Body of pancreas (tissue), 4 donors: ENCODE data around the gene MBP. TPM values are rescaled to one million over a fixed set of nuclear protein-coding genes. Genes with fewer than 3 reads are reported as not detected.

Experiments
- ATAC-seq: fragments of 150-250 bp; one replicate; pipeline ENCODE4 v1.9.1; 2016
- DNase-seq, 4 donors: peaks; one replicate each; pipeline ENCODE4 v3.0.0-alpha.2; 2019
- H3K27ac ChIP-seq, 4 donors: fragments of 200-600 bp; sonication (generic); 1 replicate in 3 of 4; 2 replicates in 1 of 4; pipeline versions ENCODE4 v1.5.1 to v1.6.1; 2016 to 2019; ENCODE audit warnings: mild to moderate bottlenecking in 1 of 4, mixed read lengths in 1 of 4, moderate library complexity in 1 of 4
- H3K27me3 ChIP-seq, 2 donors: fragments of 200-600 bp; sonication (generic); one replicate each; pipeline ENCODE4 v1.6.0; 2016; ENCODE audit warnings: mild to moderate bottlenecking in 1 of 2
- H3K36me3 ChIP-seq, 2 donors: fragments of 200-600 bp; sonication (generic); replicated peaks in 1 of 2; 2 replicates each; pipeline ENCODE4 v1.5.1; 2016; ENCODE audit warnings: low read depth in 2 of 2; ENCODE audit not compliant: insufficient read depth in 1 of 2
- H3K4me1 ChIP-seq: fragments of 200-600 bp; sonication (generic); one replicate; pipeline ENCODE4 v1.6.0; 2016
- H3K4me3 ChIP-seq, 2 donors: fragments of 200-600 bp; sonication (generic); 1 replicate in 1 of 2; 2 replicates in 1 of 2; pipeline ENCODE4 v1.5.1; 2016 to 2019
- H3K9me3 ChIP-seq, 3 donors: fragments of 200-600 bp; sonication (generic); 1 replicate in 2 of 3; 2 replicates in 1 of 3; pipeline ENCODE4 v1.5.1; 2016
- CTCF ChIP-seq, 7 experiments: fragments of 450-650 bp in 4 of 7; fragments of 200-600 bp in 3 of 7; sonication (generic) in 3 of 7; IDR thresholded peaks; one replicate each; pipeline ENCODE4 v1.5.1; 2016 to 2019; ENCODE audit warnings: antibody characterized with exemption in 7 of 7
- POLR2A ChIP-seq, 3 donors: fragments of 450-650 bp; IDR thresholded peaks; one replicate each; pipeline ENCODE4 v1.6.1; 2016; ENCODE audit warnings: antibody characterized with exemption in 3 of 3, mild to moderate bottlenecking in 2 of 3
- WGBS, 2 donors: methylation state at CpG; one replicate each; pipeline ENCODE4 v1.1.5; 2017; 5-methylcytosine and 5-hydroxymethylcytosine counted together
- intact Hi-C: fragments of 100-400 bp; cut with DNase I; formaldehyde crosslinking; loops from one replicate; pipeline ENCODE4 v1.15.1; 2023
- total RNA-seq, 2 donors: library from RNA; depleted of rRNA; stranded (reverse); fragments of >200 nt; gene quantifications; one replicate each; pipeline ENCODE4 v1.1.0, GENCODE V29; 2016

MBP gene
- total RNA-seq, 2 donors from 2014 or later: 17.4 to 24.4 TPM

GRCh38 chr18:76957384-76958355 lies 174.9 kb downstream of the MBP start:
- peaks cover 21% of the 10 kb centered on the region for H3K4me1 ChIP-seq
- intact Hi-C loops: no loop called here
- 92 to 96% methylated on average over 18 of the region's 18 CpGs for WGBS, 2 donors
- no peaks in the 10 kb centered on the region for H3K9me3 ChIP-seq
- no peak overlapping the region for H3K4me3 ChIP-seq
- no peaks in the 10 kb centered on the region for H3K27me3 ChIP-seq
- no peak for ATAC-seq
- H3K36me3 ChIP-seq: peaks cover 0 to 6% of the 10 kb centered on the region in 2 donors
- DNase-seq: no peak
- TF ChIP-seq POLR2A (IDR thresholded peaks at IDR 0.05) (no peak), CTCF (IDR thresholded peaks at IDR 0.05) (no peak)
- H3K27ac ChIP-seq: no peak overlapping the region

- WGBS, 2 donors: 95 to 97% methylated on average over 10 to 11 of the region's 11 CpGs
- TF ChIP-seq POLR2A (IDR thresholded peaks at IDR 0.05) (no peak), CTCF (IDR thresholded peaks at IDR 0.05) (no peak)
- Histone ChIP-seq H3K36me3 (peaks cover 0 to 6% of the 10 kb centered on the region in 2 donors), H3K27ac (no peak overlapping the region), H3K4me3 (no peak overlapping the region), H3K9me3 (no peaks in the 10 kb centered on the region), H3K27me3 (no peaks in the 10 kb centered on the region), H3K4me1 (peaks cover 24% of the 10 kb centered on the region)
- DNase-seq (no peak), ATAC-seq (no peak)
- intact Hi-C loops: no loop called here
Observed at GRCh38 chr18:76956648-76957047, 175.9 kb downstream of the MBP start.

GRCh38 chr18:76955524-76956170 lies 176.9 kb downstream of the MBP start:
- DNase-seq (peak; percentile 36 to 72 (median 54)), ATAC-seq (no peak)
- intact Hi-C loops: no loop called here
- TF ChIP-seq POLR2A (IDR thresholded peaks at IDR 0.05) (no peak), CTCF (IDR thresholded peaks at IDR 0.05) (no peak)
- WGBS, 2 donors: 75 to 95% methylated on average over 18 to 28 of the region's 28 CpGs
- Histone ChIP-seq H3K9me3 (no peaks in the 10 kb centered on the region), H3K27ac (no peak overlapping the region), H3K36me3 (peaks cover 0 to 2% of the 10 kb centered on the region in 2 donors), H3K27me3 (no peaks in the 10 kb centered on the region), H3K4me1 (peaks cover 24% of the 10 kb centered on the region), H3K4me3 (no peak overlapping the region)

- TF ChIP-seq CTCF (IDR thresholded peaks at IDR 0.05) (no peak), POLR2A (IDR thresholded peaks at IDR 0.05) (no peak)
- Histone ChIP-seq H3K9me3 (no peaks in the 10 kb centered on the region), H3K4me1 (peaks cover 19% of the 10 kb centered on the region), H3K27me3 (no peaks in the 10 kb centered on the region), H3K36me3 (no peaks in the 10 kb centered on the region), H3K27ac (peak overlapping the region; percentile 48 to 69 (median 57)), H3K4me3 (no peak overlapping the region)
- intact Hi-C loops: no loop called here
- DNase-seq: peak; percentile 78 to 92 (median 86)
- peak; percentile 79 for ATAC-seq
- WGBS, 2 donors: 11 to 23% methylated on average over 12 of the region's 12 CpGs
Observed at GRCh38 chr18:76953583-76954233, 178.9 kb downstream of the MBP start.
